Cardiac muscle cell (in vitro differentiated cells and primary cell): ENCODE results near the gene ALDOB. TPM values are rescaled to one million over a fixed set of nuclear protein-coding genes. Genes with fewer than 3 reads are reported as not detected.

Experiments used
- DNase-seq, 2 donors: peaks; one replicate each; pipeline versions ENCODE4 v3.0.0 to v3.0.0-alpha.2; 2010 to 2017; ENCODE audit warnings: low read depth in 1 of 2, low spot score in 1 of 2
- H3K27ac ChIP-seq: fragments of 200-600 bp; sonication (generic); 2 replicates; pipeline ENCODE4 v1.5.1; 2016
- H3K27me3 ChIP-seq: fragments of 200-600 bp; sonication (generic); 2 replicates; pipeline ENCODE4 v1.6.0; 2016; ENCODE audit warnings: control low read depth
- H3K36me3 ChIP-seq: fragments of 200-600 bp; sonication (generic); 2 replicates; pipeline ENCODE4 v1.5.1; 2016; ENCODE audit warnings: control low read depth
- H3K4me1 ChIP-seq: fragments of 200-600 bp; sonication (generic); 2 replicates; pipeline ENCODE4 v1.8.1; 2017; ENCODE audit warnings: low read depth, mild to moderate bottlenecking, mixed run types
- H3K4me3 ChIP-seq: fragments of 200-600 bp; sonication (generic); 2 replicates; pipeline ENCODE4 v1.5.1; 2016; ENCODE audit warnings: mild to moderate bottlenecking
- H3K9me3 ChIP-seq: fragments of 200-600 bp; sonication (generic); 2 replicates; pipeline ENCODE4 v1.5.1; 2017; ENCODE audit warnings: low read depth, mild to moderate bottlenecking, control low read depth
- CTCF ChIP-seq: IDR thresholded peaks from 2 replicates; pipeline ENCODE4 v1.5.1; 2012; ENCODE audit warnings: low read depth, mild to moderate bottlenecking, low read length
- polyA plus RNA-seq: library from polyadenylated mRNA; unstranded; fragments of >200 nt; fragmentation: Nextera tagmentation; extraction: Ambion mirVana; gene quantifications from 2 replicates; pipeline ENCODE4 v1.2.1, GENCODE V29; 2016
- total RNA-seq: library from RNA; depleted of rRNA; stranded (reverse); fragments of >200 nt; gene quantifications from 2 replicates; pipeline ENCODE4 v1.2.3, GENCODE V29; 2016

ALDOB gene
- total and polyA plus RNA-seq, 2 experiments from 2014 or later: 0.26 TPM; not detected in 1

- no peak for DNase-seq
- Histone ChIP-seq H3K4me1 (peaks cover 9% of the 10 kb centered on the region), H3K9me3 (no peaks in the 10 kb centered on the region), H3K27me3 (no peaks in the 10 kb centered on the region), H3K36me3 (no peaks in the 10 kb centered on the region), H3K4me3 (no peak overlapping the region), H3K27ac (no peak overlapping the region)
- no peak for TF ChIP-seq CTCF
Measured at GRCh38 chr9:101418518-101419430, 16.8 kb downstream of the ALDOB start.

- Histone ChIP-seq H3K27ac (no peak overlapping the region), H3K36me3 (no peaks in the 10 kb centered on the region), H3K9me3 (no peaks in the 10 kb centered on the region), H3K27me3 (no peaks in the 10 kb centered on the region), H3K4me1 (peaks cover 9% of the 10 kb centered on the region), H3K4me3 (no peak overlapping the region)
- no peak for TF ChIP-seq CTCF
- no peak for DNase-seq
Measured at GRCh38 chr9:101417977-101418376, 17.6 kb downstream of the ALDOB start.

GRCh38 chr9:101417389-101417788 is 18.2 kb downstream of the ALDOB start:
- H3K27me3 ChIP-seq: no peaks in the 10 kb centered on the region
- H3K4me3 ChIP-seq: no peak overlapping the region
- no peaks in the 10 kb centered on the region for H3K9me3 ChIP-seq
- H3K4me1 ChIP-seq: peaks cover 9% of the 10 kb centered on the region
- TF ChIP-seq CTCF: no peak
- no peaks in the 10 kb centered on the region for H3K36me3 ChIP-seq
- DNase-seq: no peak
- H3K27ac ChIP-seq: no peak overlapping the region

- no peak overlapping the region for H3K27ac ChIP-seq
- peaks cover 3% of the 10 kb centered on the region for H3K4me1 ChIP-seq
- H3K4me3 ChIP-seq: no peak overlapping the region
- no peak for DNase-seq
- no peaks in the 10 kb centered on the region for H3K36me3 ChIP-seq
- H3K27me3 ChIP-seq: no peaks in the 10 kb centered on the region
- no peak for TF ChIP-seq CTCF
- no peaks in the 10 kb centered on the region for H3K9me3 ChIP-seq
Measured at GRCh38 chr9:101415578-101415977, 20.0 kb downstream of the ALDOB start.

- Histone ChIP-seq H3K36me3 (peaks cover under 1% of the 10 kb centered on the region), H3K27ac (no peak overlapping the region), H3K4me1 (no peaks in the 10 kb centered on the region), H3K27me3 (no peaks in the 10 kb centered on the region), H3K4me3 (no peak overlapping the region), H3K9me3 (no peaks in the 10 kb centered on the region)
- no peak for DNase-seq
- no peak for TF ChIP-seq CTCF
Measured at GRCh38 chr9:101414839-101415238, 20.7 kb downstream of the ALDOB start.
